ENCODE data around the gene PROSER3.
"Not testable (repeated sequence)": the region's sequence is repeated elsewhere in the genome, so short reads cannot be mapped to it uniquely, and the experiment has no call there.

The PROSER3 gene

GRCh38 chr19:35789978-35790944 is 32.3 kb downstream of the PROSER3 start:
- DNase-seq (ENCODE audit: low read depth in 3 of 3, low spot score in 1 of 3) = no peak

DNA sequence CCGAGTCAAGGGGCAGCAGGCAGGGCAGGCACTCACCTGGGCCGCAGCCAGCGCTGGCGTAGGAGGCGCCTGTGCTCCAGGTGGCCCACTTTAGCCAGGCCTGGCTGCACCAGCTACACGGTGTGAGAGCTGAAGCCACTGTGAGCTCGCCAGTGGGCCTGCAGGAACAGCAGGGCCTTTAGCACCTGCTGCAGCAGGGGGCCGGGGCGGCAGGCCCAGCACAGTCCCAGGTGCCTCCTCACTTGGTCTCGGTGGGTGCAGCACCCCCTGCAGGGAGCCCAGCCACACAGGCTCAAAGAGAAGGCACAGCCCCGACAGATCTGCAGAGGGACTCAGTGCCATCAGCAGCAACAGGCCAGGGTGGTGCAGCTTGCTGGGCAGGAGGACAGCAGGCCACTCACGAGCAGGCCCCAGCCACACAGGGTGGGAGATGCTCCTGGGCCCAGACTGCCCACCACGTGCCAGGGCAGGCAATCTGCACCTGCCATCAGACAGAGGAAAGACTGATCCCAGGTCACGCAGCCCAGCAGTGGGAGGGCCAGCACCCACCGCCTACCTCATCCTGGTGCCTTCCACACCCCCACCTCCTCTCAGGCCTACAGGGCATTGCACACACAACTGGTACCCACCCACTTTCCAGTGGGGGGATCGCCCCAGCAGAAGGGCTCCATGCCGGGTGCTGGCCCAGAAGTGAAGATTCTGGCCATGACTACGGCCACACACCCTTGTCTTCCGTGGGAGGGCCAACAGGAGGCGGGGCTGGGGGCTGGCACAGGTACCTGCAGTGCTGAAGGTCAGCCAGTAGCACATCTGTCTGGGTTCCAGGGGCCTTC is 33.2 kb downstream of the PROSER3 start:
- DNase-seq (ENCODE audit: low read depth in 3 of 3, low spot score in 1 of 3) = no peak

GRCh38 chr19:35791814-35792279 is 33.9 kb downstream of the PROSER3 start:
- DNase-seq (ENCODE audit: low read depth in 3 of 3, low spot score in 1 of 3) = no peak

- no peak for DNase-seq (ENCODE audit: low read depth in 3 of 3, low spot score in 1 of 3)
Observed at GRCh38 chr19:35792312-35792711, 34.3 kb downstream of the PROSER3 start.

GRCh38 chr19:35792888-35793287 is 34.9 kb downstream of the PROSER3 start:
- DNase-seq (ENCODE audit: low read depth in 3 of 3, low spot score in 1 of 3) = no peak

GRCh38 chr19:35793381-35794165 is 35.6 kb downstream of the PROSER3 start:
- DNase-seq (ENCODE audit: low read depth in 3 of 3, low spot score in 1 of 3) = no peak

GRCh38 chr19:35795564-35795963 is 37.6 kb downstream of the PROSER3 start:
- DNase-seq (ENCODE audit: low read depth in 3 of 3, low spot score in 1 of 3) = not testable (repeated sequence)

- no peak for DNase-seq (ENCODE audit: low read depth in 3 of 3, low spot score in 1 of 3)
Observed at GRCh38 chr19:35796645-35797542, 38.9 kb downstream of the PROSER3 start.

GRCh38 chr19:35797663-35798062 is 39.7 kb downstream of the PROSER3 start:
- DNase-seq (ENCODE audit: low read depth in 3 of 3, low spot score in 1 of 3) = no peak

- no peak for DNase-seq (ENCODE audit: low read depth in 3 of 3, low spot score in 1 of 3)
Observed at GRCh38 chr19:35801828-35802227, 43.9 kb downstream of the PROSER3 start.

- no peak for DNase-seq (ENCODE audit: low read depth in 3 of 3, low spot score in 1 of 3)
Observed at GRCh38 chr19:35805526-35806102, 47.6 kb downstream of the PROSER3 start.

GRCh38 chr19:35806597-35806996 is 48.6 kb downstream of the PROSER3 start:
- DNase-seq (ENCODE audit: low read depth in 3 of 3, low spot score in 1 of 3) = no peak

- DNase-seq (ENCODE audit: low read depth in 3 of 3, low spot score in 1 of 3) = no peak
Observed at GRCh38 chr19:35807633-35808032, 49.7 kb downstream of the PROSER3 start.

DNA sequence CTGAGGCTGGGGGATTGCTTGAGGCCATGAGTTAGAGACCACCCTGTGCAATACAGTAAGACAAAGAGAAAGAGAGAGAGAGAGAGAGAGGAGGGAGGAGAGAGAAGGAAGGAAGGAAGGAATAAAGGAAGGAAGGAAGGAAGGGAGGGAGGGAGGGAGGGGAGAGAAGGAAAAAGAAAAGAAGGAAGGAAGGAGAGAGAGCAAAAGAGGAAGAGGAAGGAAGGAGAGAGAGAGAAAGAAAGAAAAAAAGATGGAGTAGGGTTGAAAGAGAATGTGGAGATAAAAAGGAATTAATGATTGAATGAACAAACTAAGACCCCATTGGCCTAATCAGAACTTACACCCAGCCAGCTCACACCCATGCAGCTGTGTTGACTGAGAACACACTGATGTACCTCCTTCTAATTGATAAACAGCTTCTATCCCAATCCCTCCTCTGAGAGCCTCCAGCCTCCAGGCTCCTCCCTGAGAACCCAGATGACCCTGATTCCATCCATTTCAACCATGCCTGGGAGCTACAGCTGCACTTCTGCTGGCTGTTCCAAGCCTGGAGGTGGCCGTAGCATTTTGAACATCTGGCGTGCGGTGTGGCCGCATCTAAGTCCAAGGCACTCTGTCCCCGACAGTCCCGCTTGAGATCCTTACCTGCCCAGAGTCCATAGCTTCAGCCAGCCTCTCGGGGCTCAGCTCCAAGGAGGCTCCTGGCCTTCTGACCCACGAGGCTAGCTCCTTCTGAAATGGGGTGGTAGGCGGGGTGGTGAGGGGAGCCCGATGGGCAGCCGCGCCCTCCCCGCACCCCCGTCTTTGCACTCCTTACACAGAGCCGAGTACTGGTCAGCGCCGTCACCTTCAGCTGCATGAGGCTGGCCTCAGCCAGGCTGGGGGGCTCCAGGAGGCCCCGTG is 53.6 kb downstream of the PROSER3 start:
- DNase-seq (ENCODE audit: low read depth in 3 of 3, low spot score in 1 of 3) = no peak

- no peak for DNase-seq (ENCODE audit: low read depth in 3 of 3, low spot score in 1 of 3)
Observed at GRCh38 chr19:35812220-35813042, 54.5 kb downstream of the PROSER3 start, which contains the start of gene PRODH2. Gene PRODH2 (minus strand): TSS chr19:35812845. CDS start chr19:35812805, 40 bp downstream.

DNA sequence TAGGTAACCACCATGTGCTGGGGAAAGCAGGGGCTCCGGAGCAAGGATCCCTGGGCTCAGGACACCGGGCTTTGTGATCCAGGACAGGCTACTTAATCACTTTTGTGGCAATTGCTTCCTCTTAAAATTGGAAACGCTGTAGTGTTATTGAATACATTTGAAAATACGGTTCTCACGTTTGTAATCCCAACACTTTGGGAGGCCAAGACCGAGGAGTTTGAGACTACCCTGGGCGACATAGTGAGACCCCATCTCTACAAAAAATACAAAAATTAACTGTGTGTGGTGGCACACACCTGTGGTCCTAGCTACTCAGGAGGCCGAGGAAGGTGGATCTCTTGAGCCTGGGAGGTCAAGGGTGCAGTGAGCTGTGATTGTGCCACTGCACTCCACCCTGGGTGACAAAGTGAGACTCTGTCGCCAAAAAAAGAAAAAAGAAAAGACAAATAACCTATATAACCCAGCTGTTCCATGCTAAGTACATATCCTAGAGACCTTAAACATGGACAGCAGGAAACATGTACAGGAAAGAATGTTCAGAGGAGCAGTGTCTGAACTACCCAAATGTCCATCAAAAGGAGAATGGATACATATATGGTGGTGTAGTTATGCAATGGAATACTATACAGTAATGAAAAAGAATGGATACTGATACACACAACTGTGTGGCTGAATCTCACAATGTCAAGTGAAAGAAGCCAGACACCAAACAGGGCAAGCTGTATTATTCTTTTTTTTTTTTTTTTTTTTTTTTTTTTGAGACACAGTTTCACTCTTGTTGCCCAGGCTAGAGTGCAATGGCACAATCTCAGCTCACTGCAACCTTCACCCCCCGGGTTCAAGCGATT is 55.3 kb downstream of the PROSER3 start:
- DNase-seq (ENCODE audit: low read depth in 3 of 3, low spot score in 1 of 3) = no peak

GRCh38 chr19:35816262-35816661 is 58.3 kb downstream of the PROSER3 start:
- no peak for DNase-seq (ENCODE audit: low read depth in 3 of 3, low spot score in 1 of 3)

Data from stimulated activated CD4-positive, alpha-beta T cell treated with anti-CD3 and anti-CD28 coated beads, TNF-alpha, amount 100 ng/mL, for 1 hour (primary cell).